Inflammatory macrophage treated with lipopolysaccharide for 4 hours (primary cell): Measurements from ENCODE around the gene SLC1A2.

Source experiments
- DNase-seq: peaks from one replicate; pipeline ENCODE4 v3.0.0-alpha.2; 2020

The SLC1A2 gene

DNA sequence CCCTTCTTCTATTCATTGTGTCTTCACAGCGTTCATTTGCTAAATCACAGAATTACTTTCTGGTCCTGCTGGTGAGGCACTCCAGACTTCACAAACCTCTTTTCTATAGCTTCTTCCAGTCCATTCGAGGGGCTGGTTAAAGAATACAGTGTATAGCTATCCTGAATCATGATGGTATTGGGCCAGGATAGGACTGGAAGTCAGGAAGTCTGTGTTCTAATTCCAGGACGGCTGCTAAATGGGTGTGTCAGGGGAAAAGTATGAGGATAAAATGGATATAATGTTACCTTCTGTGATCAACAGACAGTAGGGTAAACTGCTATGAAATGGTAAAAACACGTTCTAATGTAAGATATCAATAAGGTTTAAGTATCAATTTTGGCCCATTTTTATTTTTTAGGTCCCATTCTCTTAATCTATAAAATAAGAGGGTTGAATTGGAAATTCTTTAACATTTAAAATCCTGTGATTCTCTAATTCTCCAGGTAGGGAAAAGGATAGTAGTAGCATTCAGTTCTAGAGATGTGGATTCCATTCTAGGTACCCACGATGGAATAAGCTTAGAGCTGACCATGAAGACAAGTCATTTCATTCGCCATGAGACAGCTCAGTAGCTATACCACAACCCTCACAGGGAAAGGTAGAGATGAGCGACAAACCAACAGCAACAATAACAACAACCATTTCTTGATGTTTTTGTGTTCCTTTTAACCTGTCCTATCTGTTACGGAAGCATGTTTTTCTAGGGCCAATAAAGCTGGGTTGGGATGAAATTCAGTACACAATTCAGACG is 96.1 kb downstream of the SLC1A2 start:
- DNase-seq, result no peak

- DNase-seq, result no peak
Observed at GRCh38 chr11:35322318-35322979, 96.9 kb downstream of the SLC1A2 start.

- no peak for DNase-seq
Observed at GRCh38 chr11:35321532-35322317, 97.6 kb downstream of the SLC1A2 start.

GRCh38 chr11:35321111-35321510 is 98.2 kb downstream of the SLC1A2 start:
- DNase-seq, result no peak

DNA sequence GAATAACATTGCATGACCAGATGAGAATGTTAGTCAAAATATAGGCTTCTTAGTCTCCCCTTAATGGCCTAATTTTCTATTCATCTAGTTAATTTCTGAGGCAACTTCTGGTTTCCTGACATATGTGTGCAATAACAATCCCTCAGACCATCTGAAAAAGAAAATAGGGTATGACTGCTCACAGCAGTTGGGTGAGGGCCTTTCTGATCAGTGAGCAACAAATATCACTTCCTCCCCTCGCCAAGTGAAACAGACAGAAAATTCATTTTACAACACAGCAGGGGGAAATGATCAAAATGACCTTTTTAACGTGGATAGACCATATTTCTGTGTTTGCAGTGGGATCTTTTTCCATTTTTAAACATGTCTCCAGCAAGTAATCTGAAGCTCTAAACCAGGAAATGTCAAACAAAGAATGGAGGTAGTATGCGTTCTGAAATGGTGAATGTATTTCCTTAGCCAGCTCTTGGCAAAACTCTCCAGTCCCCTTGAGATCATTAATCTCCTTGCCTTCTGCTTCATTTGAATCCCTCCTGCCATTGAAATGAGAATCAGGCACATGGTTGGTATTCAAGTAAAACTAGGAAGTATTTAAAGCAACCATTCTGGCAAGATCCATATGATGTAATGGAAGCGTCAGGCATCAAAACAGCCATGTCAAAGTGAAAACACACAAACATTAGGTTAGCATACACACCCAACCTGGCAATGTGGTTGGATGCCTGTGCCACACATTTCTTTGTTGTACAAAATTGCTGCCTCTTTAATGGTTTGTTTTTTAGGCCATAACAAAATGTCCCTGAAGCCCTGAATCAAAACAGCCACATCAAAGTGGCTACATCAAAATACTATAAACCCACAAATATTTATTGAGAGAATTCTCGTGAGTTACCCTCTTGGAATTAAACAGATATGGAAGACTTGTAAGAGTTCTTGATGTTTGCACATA is 100.1 kb downstream of the SLC1A2 start:
- peak; percentile 86 for DNase-seq

- no peak for DNase-seq
Observed at GRCh38 chr11:35318309-35318708, 101.0 kb downstream of the SLC1A2 start.

GRCh38 chr11:35317253-35317652 is 102.1 kb downstream of the SLC1A2 start:
- no peak for DNase-seq

GRCh38 chr11:35316161-35316560 is 103.2 kb downstream of the SLC1A2 start:
- no peak for DNase-seq

- DNase-seq, result no peak
Observed at GRCh38 chr11:35313760-35314153, 105.6 kb downstream of the SLC1A2 start.

DNA sequence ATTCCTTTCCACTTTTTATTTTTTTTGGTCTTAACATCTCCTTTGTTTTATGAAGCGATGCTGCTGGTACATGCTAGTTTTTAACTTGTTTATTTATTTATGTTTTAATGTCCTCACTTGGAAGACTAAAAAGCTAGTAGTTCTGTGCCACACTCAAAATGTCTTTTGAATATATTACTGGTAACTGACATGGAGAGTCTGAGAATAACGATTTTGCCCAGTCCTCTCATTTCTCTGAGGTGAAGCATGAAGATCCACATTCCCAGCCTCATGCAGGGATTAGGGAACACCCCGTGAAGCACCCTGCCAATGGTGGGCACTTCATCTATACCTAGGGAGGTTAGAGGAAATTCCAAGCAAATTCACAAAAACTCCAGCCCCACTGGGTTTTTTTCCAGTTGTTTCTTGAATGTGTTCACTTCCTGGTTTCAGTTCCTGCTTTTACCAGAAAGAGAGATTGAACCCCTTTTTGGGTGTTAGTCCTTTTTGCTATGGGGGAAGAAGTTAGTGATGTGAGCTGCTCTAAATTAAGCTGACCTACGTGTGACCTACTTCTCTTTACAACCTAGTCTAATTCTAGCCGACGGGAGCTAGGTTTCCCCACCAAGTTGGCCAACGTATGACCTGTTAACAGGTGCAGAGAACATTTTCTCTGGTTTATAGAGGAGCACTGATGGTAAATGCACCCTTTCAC is 106.1 kb downstream of the SLC1A2 start:
- DNase-seq, result peak; percentile 94

DNA sequence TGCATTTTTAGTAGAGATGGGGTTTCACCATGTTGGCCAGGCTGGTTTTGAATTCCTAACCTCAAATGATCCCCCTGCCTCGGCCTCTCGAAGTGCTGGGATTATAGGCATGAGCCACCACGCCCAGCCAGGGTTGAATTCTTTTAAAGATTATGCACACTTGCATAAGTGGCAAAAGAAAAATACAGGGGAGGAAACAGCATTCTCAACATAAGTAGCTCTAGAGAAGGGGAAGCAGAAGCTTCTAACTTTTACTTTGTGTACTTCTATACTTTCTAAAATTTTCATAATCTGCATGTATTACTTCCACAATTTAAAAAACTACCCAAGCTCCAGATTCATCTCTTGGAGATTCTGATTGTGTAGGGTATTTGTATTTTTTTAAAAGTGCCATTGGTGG is 108.0 kb downstream of the SLC1A2 start:
- DNase-seq, result peak; percentile 75

DNA sequence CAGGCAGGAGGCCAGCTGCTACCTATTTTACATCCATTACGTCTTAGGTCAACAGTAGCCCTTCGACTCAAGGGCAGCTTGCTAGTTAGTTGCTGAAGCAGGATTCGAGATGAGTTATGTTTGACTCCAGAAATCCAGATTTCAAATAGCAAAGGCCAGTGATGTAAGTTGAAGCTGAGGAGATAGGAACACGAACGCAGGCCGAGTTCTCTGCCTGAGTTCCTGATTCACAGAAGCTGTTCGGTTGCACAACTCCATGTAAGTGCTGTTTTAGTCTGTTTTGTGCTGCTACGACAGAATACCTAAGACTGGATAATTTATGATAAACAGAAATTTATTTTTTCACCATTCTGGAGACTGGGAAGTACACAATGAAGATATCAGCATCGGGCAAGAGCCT is 111.2 kb downstream of the SLC1A2 start:
- peak; percentile 94 for DNase-seq

GRCh38 chr11:35307221-35307621 is 112.1 kb downstream of the SLC1A2 start:
- no peak for DNase-seq

- DNase-seq, result no peak
Observed at GRCh38 chr11:35305670-35306382, 113.5 kb downstream of the SLC1A2 start.

DNA sequence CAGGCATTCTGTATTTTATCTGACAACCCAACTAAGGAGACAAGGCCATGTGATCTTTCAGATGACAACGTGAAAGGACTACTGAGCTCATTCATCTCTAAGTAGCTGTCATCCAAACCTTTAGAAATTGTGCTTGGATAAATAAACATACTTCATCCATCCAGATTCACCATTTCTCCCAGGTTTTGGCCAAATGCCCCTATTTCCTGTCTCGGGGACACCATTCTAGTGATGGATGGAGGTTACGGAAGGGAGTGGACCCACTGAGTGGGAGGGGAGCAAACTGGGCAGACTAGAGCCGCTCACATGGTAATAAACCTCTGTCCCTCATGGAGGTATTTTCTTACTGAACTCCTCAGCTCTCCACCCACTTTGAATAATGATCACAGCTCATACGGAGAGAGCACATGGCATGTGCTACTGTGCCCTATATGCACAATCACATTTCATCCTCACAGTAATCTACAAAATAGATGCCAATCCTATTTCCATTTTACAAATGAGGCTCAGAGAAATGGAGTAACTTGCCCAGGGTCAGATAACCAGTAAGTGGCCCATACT is 114.4 kb downstream of the SLC1A2 start:
- peak; percentile 43 for DNase-seq

- peak; percentile 93 for DNase-seq
Observed at GRCh38 chr11:35304386-35304775, 115.0 kb downstream of the SLC1A2 start.

- DNase-seq, result peak; percentile 99
Observed at GRCh38 chr11:35303596-35304385, 115.6 kb downstream of the SLC1A2 start.

GRCh38 chr11:35302398-35302797 is 117.0 kb downstream of the SLC1A2 start:
- peak; percentile 29 for DNase-seq

GRCh38 chr11:35298369-35298768 is 121.0 kb downstream of the SLC1A2 start:
- DNase-seq, result no peak

GRCh38 chr11:35295751-35296150 is 123.6 kb downstream of the SLC1A2 start:
- DNase-seq, result no peak
